Prostate gland (tissue), 2 donors: ENCODE measurements around the gene RBPJL. TPM values are rescaled to one million over a fixed set of nuclear protein-coding genes. Genes with fewer than 3 reads are reported as not detected.

Source experiments
- DNase-seq: peaks from one replicate; pipeline ENCODE4 v3.0.0-alpha.2; 2019; ENCODE audit warnings: low spot score
- H3K27ac ChIP-seq, 2 donors: fragments of 200-600 bp; sonication (generic); 2 replicates each; pipeline ENCODE4 v1.5.1; 2017 to 2019
- H3K27me3 ChIP-seq: fragments of 200-600 bp; sonication (generic); replicated peaks from 2 replicates; pipeline ENCODE4 v1.5.1; 2019; ENCODE audit not compliant: insufficient read depth
- H3K36me3 ChIP-seq, 2 donors: fragments of 200-600 bp; sonication (generic); 1 replicate in 1 of 2; 2 replicates in 1 of 2; pipeline versions ENCODE4 v1.5.1 to v1.8.1; 2017 to 2019
- H3K4me1 ChIP-seq: fragments of 200-600 bp; sonication (generic); replicated peaks from 2 replicates; pipeline ENCODE4 v1.5.1; 2019
- H3K4me3 ChIP-seq, 2 donors: fragments of 200-600 bp; sonication (generic); 2 replicates each; pipeline ENCODE4 v1.5.1; 2017 to 2019
- H3K9me3 ChIP-seq: fragments of 200-600 bp; sonication (generic); 2 replicates; pipeline ENCODE4 v1.5.1; 2017
- CTCF ChIP-seq, 4 experiments: fragments of 200-600 bp in 2 of 4; fragments of 450-650 bp in 2 of 4; sonication (generic) in 2 of 4; IDR thresholded peaks; 1 replicate in 3 of 4; 2 replicates in 1 of 4; pipeline ENCODE4 v1.5.1; 2016 to 2019; ENCODE audit warnings: antibody characterized with exemption in 4 of 4, mild to moderate bottlenecking in 2 of 4, moderate library complexity in 2 of 4
- POLR2A ChIP-seq: fragments of 450-650 bp; IDR thresholded peaks from one replicate; pipeline ENCODE4 v1.6.1; 2016; ENCODE audit warnings: antibody characterized with exemption, mild to moderate bottlenecking
- POLR2AphosphoS5 ChIP-seq: sonication (generic); formaldehyde crosslinking; IDR thresholded peaks from one replicate; pipeline ENCODE4 v1.6.1; 2017; ENCODE audit warnings: antibody characterized with exemption
- WGBS: methylation state at CpG from one replicate; pipeline ENCODE4 v1.1.5; 2018; 5-methylcytosine and 5-hydroxymethylcytosine counted together
- intact Hi-C: fragments of 100-400 bp; cut with DNase I; formaldehyde crosslinking; loops from one replicate; pipeline ENCODE4 v1.14.2; 2022
- total RNA-seq, 2 donors: library from RNA; depleted of rRNA; stranded (reverse); fragments of >200 nt; gene quantifications; one replicate each; pipeline ENCODE4 v1.1.0, GENCODE V29; 2016

Gene RBPJL
- total RNA-seq, 2 donors from 2014 or later: not detected

DNA sequence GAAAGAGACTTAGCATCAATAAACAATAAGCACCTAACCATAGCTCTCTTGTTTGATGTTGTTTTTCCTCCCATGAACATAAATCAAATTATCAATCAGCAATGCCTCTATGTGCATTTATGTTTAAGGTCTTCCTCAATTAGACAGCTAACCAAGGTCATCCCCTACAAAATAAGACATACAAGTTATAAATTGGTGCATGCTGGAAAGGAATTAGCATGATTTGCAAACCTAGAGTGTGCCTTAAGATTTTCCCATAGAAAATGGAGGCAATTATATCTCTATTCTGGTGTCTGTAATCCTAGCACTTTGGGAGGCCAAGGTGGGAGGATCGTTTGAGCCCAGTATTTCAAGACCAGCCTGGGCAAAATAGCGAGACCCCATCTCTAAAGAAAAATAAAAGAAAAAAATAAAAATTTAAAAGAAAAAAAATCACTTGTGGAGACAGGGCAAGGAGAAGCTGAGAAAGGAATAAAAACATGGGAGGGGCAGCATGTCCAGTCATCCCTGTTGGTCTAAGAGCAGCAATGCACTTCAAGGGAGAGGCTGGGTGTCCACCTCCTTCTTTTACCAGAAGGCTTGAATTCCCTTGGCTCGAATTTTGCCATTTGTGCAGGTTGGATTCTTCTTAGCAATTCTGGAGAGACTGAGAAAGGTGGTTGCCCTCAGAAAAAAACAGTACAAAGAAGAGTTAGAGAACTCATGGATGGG, 42.9 kb upstream of the RBPJL start:
- H3K27me3 ChIP-seq: no peaks in the 10 kb centered on the region
- no peak overlapping the region for H3K27ac ChIP-seq
- no peak for TF ChIP-seq POLR2A
- no peak for TF ChIP-seq POLR2AphosphoS5
- no peak for TF ChIP-seq CTCF (IDR thresholded peaks at IDR 0.05)
- 80% methylated on average over 3 of the region's 3 CpGs for WGBS
- DNase-seq: no peak
- H3K4me3 ChIP-seq: no peak overlapping the region
- no peaks in the 10 kb centered on the region for H3K36me3 ChIP-seq
- intact Hi-C loops: no loop called here
- no peaks in the 10 kb centered on the region for H3K9me3 ChIP-seq
- no peaks in the 10 kb centered on the region for H3K4me1 ChIP-seq

DNA sequence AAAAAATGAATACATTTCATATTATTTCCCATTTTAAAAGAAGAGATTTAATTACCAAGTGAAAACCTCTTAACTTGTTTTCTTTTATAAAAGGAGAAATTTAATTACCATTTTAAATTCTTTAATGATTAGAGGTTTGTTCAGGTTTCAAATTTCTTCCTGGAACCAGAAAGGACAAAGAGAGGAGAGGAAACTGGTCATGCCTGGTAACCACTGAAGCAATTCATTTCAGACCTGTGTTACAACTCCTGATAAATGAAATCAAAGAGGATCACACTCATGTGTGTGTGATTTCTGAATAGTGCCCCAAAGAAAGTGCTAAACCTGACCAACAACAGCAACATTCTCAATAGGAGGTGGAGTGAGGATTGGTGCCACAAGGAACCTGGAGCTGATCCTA, 39.7 kb upstream of the RBPJL start:
- Histone ChIP-seq H3K4me1 (no peaks in the 10 kb centered on the region), H3K27me3 (no peaks in the 10 kb centered on the region), H3K9me3 (no peaks in the 10 kb centered on the region), H3K36me3 (no peaks in the 10 kb centered on the region), H3K27ac (no peak overlapping the region), H3K4me3 (no peak overlapping the region)
- intact Hi-C loops: no loop called here
- DNase-seq: no peak
- TF ChIP-seq POLR2A: no peak

DNA sequence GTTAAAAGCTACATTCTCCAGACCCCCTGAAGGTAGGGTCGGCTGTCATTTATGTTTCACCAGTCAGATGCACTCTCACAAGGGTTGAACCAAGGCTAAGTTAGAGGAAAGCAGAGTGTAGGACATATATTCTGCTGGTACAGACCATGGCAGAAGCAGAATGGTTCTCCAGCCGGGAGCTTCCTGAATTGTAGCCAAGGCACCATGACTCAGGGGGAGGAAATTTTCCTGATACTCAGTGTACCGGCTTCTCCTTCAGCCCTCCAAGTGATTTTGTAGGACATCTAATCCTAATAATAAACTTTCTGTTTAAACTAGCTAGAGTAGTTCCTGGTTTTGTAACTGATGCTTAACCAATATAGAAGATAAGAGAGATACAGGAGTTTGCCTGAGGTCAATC, 38.1 kb upstream of the RBPJL start:
- no peaks in the 10 kb centered on the region for H3K27me3 ChIP-seq
- DNase-seq: no peak
- H3K4me3 ChIP-seq: no peak overlapping the region
- no peaks in the 10 kb centered on the region for H3K36me3 ChIP-seq
- intact Hi-C loops: no loop called here
- H3K4me1 ChIP-seq: no peaks in the 10 kb centered on the region
- TF ChIP-seq POLR2AphosphoS5 (no peak), CTCF (IDR thresholded peaks at IDR 0.05) (no peak), POLR2A (no peak)
- H3K9me3 ChIP-seq: no peaks in the 10 kb centered on the region
- no peak overlapping the region for H3K27ac ChIP-seq
- WGBS: 64% methylated on average over 3 of the region's 3 CpGs

DNA sequence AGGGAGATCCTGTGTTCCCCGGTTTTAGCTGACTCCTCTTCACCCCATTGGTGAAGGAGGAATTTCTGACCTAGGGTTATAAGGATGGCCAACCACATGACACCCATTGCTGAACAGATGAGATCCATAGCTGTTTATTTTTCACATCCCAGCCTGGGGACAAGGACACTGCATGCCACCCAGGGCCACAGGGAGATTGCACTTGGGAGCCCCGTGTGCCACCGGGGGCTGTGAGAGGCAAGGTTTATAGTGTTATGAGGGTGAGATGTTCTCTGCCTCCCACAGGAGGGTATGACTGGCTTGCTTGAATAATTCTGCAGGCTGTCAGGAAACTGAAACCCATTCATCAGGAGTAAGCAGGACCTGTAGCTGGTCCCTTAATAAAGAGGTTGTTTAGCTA, 37.6 kb upstream of the RBPJL start:
- Histone ChIP-seq H3K4me3 (no peak overlapping the region), H3K36me3 (no peaks in the 10 kb centered on the region), H3K27me3 (no peaks in the 10 kb centered on the region), H3K27ac (no peak overlapping the region), H3K9me3 (no peaks in the 10 kb centered on the region), H3K4me1 (no peaks in the 10 kb centered on the region)
- intact Hi-C loops: no loop called here
- WGBS: 77% methylated on average over 3 of the region's 3 CpGs
- TF ChIP-seq POLR2A (no peak), CTCF (IDR thresholded peaks at IDR 0.05) (no peak), POLR2AphosphoS5 (no peak)
- DNase-seq: no peak

- intact Hi-C loops: no loop called here
- WGBS: 88% methylated on average over 4 of the region's 4 CpGs
- Histone ChIP-seq H3K9me3 (no peaks in the 10 kb centered on the region), H3K4me3 (no peak overlapping the region), H3K36me3 (no peaks in the 10 kb centered on the region), H3K4me1 (no peaks in the 10 kb centered on the region), H3K27me3 (no peaks in the 10 kb centered on the region), H3K27ac (no peak overlapping the region)
- TF ChIP-seq CTCF (IDR thresholded peaks at IDR 0.05) (no peak), POLR2A (no peak), POLR2AphosphoS5 (no peak)
- DNase-seq: no peak
Observed at GRCh38 chr20:45269754-45270270, 36.8 kb upstream of the RBPJL start.
